ENCODE results near the gene ACTL9.
"Not testable (repeated sequence)": the region's sequence is repeated elsewhere in the genome, so short reads cannot be mapped to it uniquely, and the experiment has no call there.

Gene ACTL9

GRCh38 chr19:8698433-8699063, at the start of gene ACTL9:
ACTL9 (minus strand) TSS chr19:8698795; CDS start chr19:8698701, 94 bp downstream.
- H3K9ac ChIP-seq (ENCODE audit: low read length in 2 of 2): no peak within 1 kb of the TSS
- peaks cover 10 to 13% of the 10 kb centered on the region in 2 donors for H3K27me3 ChIP-seq (ENCODE audit: control insufficient read depth in 1 of 2, insufficient read depth in 2 of 2, low read length in 2 of 2)
- no peaks in the 10 kb centered on the region for H3K4me1 ChIP-seq (ENCODE audit: control insufficient read depth, insufficient read depth, low read length)
- H3K4me3 ChIP-seq (ENCODE audit: low read length in 2 of 2): no peak within 1 kb of the TSS
- no peaks in the 10 kb centered on the region for H3K36me3 ChIP-seq (ENCODE audit: control insufficient read depth in 2 of 2, insufficient read depth in 2 of 2, low read length in 2 of 2)
- no peak within 1 kb of the TSS for H3K27ac ChIP-seq (ENCODE audit: low read length)
- no peaks in the 10 kb centered on the region for H3K9me3 ChIP-seq (ENCODE audit: control insufficient read depth in 2 of 2, low read length in 2 of 2)

GRCh38 chr19:8739291-8740065, 40.9 kb upstream of the ACTL9 start:
- H3K27ac ChIP-seq (ENCODE audit: low read length); H3K4me3 ChIP-seq (ENCODE audit: low read length in 2 of 2); H3K27me3 ChIP-seq (ENCODE audit: control insufficient read depth in 1 of 2, insufficient read depth in 2 of 2, low read length in 2 of 2); H3K36me3 ChIP-seq (ENCODE audit: control insufficient read depth in 2 of 2, insufficient read depth in 2 of 2, low read length in 2 of 2); H3K9ac ChIP-seq (ENCODE audit: low read length in 2 of 2); H3K4me1 ChIP-seq (ENCODE audit: control insufficient read depth, insufficient read depth, low read length); H3K9me3 ChIP-seq (ENCODE audit: control insufficient read depth in 2 of 2, low read length in 2 of 2): not testable (repeated sequence)

- H3K36me3 ChIP-seq (ENCODE audit: control insufficient read depth in 2 of 2, insufficient read depth in 2 of 2, low read length in 2 of 2): no peaks in the 10 kb centered on the region
- H3K27me3 ChIP-seq (ENCODE audit: control insufficient read depth in 1 of 2, insufficient read depth in 2 of 2, low read length in 2 of 2): no peaks in the 10 kb centered on the region
- no peaks in the 10 kb centered on the region for H3K4me1 ChIP-seq (ENCODE audit: control insufficient read depth, insufficient read depth, low read length)
- no peak overlapping the region for H3K9ac ChIP-seq (ENCODE audit: low read length in 2 of 2)
- H3K4me3 ChIP-seq (ENCODE audit: low read length in 2 of 2): no peak overlapping the region
- no peak overlapping the region for H3K27ac ChIP-seq (ENCODE audit: low read length)
- H3K9me3 ChIP-seq (ENCODE audit: control insufficient read depth in 2 of 2, low read length in 2 of 2): no peaks in the 10 kb centered on the region
Measured at GRCh38 chr19:8738377-8738776, 39.8 kb upstream of the ACTL9 start.

- H3K4me1 ChIP-seq (ENCODE audit: control insufficient read depth, insufficient read depth, low read length): no peaks in the 10 kb centered on the region
- no peaks in the 10 kb centered on the region for H3K27me3 ChIP-seq (ENCODE audit: control insufficient read depth in 1 of 2, insufficient read depth in 2 of 2, low read length in 2 of 2)
- H3K9ac ChIP-seq (ENCODE audit: low read length in 2 of 2): no peak overlapping the region
- no peak overlapping the region for H3K27ac ChIP-seq (ENCODE audit: low read length)
- no peaks in the 10 kb centered on the region for H3K9me3 ChIP-seq (ENCODE audit: control insufficient read depth in 2 of 2, low read length in 2 of 2)
- H3K36me3 ChIP-seq (ENCODE audit: control insufficient read depth in 2 of 2, insufficient read depth in 2 of 2, low read length in 2 of 2): no peaks in the 10 kb centered on the region
- no peak overlapping the region for H3K4me3 ChIP-seq (ENCODE audit: low read length in 2 of 2)
Measured at GRCh38 chr19:8731428-8732169, 33.0 kb upstream of the ACTL9 start.

GRCh38 chr19:8724276-8724675, 25.7 kb upstream of the ACTL9 start:
- no peak overlapping the region for H3K4me3 ChIP-seq (ENCODE audit: low read length in 2 of 2)
- H3K4me1 ChIP-seq (ENCODE audit: control insufficient read depth, insufficient read depth, low read length): no peaks in the 10 kb centered on the region
- H3K27ac ChIP-seq (ENCODE audit: low read length): no peak overlapping the region
- peaks cover 0 to 6% of the 10 kb centered on the region in 2 donors for H3K27me3 ChIP-seq (ENCODE audit: control insufficient read depth in 1 of 2, insufficient read depth in 2 of 2, low read length in 2 of 2)
- no peaks in the 10 kb centered on the region for H3K9me3 ChIP-seq (ENCODE audit: control insufficient read depth in 2 of 2, low read length in 2 of 2)
- no peaks in the 10 kb centered on the region for H3K36me3 ChIP-seq (ENCODE audit: control insufficient read depth in 2 of 2, insufficient read depth in 2 of 2, low read length in 2 of 2)
- H3K9ac ChIP-seq (ENCODE audit: low read length in 2 of 2): no peak overlapping the region

GRCh38 chr19:8722032-8722431, 23.4 kb upstream of the ACTL9 start:
- peaks cover 0 to 6% of the 10 kb centered on the region in 2 donors for H3K27me3 ChIP-seq (ENCODE audit: control insufficient read depth in 1 of 2, insufficient read depth in 2 of 2, low read length in 2 of 2)
- H3K9me3 ChIP-seq (ENCODE audit: control insufficient read depth in 2 of 2, low read length in 2 of 2): peaks cover 0 to 3% of the 10 kb centered on the region in 2 donors
- H3K4me3 ChIP-seq (ENCODE audit: low read length in 2 of 2): no peak overlapping the region
- H3K9ac ChIP-seq (ENCODE audit: low read length in 2 of 2): no peak overlapping the region
- no peaks in the 10 kb centered on the region for H3K36me3 ChIP-seq (ENCODE audit: control insufficient read depth in 2 of 2, insufficient read depth in 2 of 2, low read length in 2 of 2)
- H3K27ac ChIP-seq (ENCODE audit: low read length): no peak overlapping the region
- no peaks in the 10 kb centered on the region for H3K4me1 ChIP-seq (ENCODE audit: control insufficient read depth, insufficient read depth, low read length)

GRCh38 chr19:8721334-8721733, 22.7 kb upstream of the ACTL9 start, which contains the start of gene OR2Z1:
OR2Z1 (plus strand) TSS chr19:8721634; CDS start chr19:8731029, 9,395 bp downstream.
- no peak within 1 kb of the TSS for H3K27ac ChIP-seq (ENCODE audit: low read length)

GRCh38 chr19:8710337-8710736, 11.7 kb upstream of the ACTL9 start:
- H3K27ac ChIP-seq (ENCODE audit: low read length); H3K27me3 ChIP-seq (ENCODE audit: control insufficient read depth in 1 of 2, insufficient read depth in 2 of 2, low read length in 2 of 2); H3K9me3 ChIP-seq (ENCODE audit: control insufficient read depth in 2 of 2, low read length in 2 of 2); H3K9ac ChIP-seq (ENCODE audit: low read length in 2 of 2); H3K36me3 ChIP-seq (ENCODE audit: control insufficient read depth in 2 of 2, insufficient read depth in 2 of 2, low read length in 2 of 2); H3K4me3 ChIP-seq (ENCODE audit: low read length in 2 of 2); H3K4me1 ChIP-seq (ENCODE audit: control insufficient read depth, insufficient read depth, low read length): not testable (repeated sequence)

More at GRCh38 chr19:8721334-8721733, 22.7 kb upstream of the ACTL9 start, which contains the start of gene OR2Z1:
- no peaks in the 10 kb centered on the region for H3K36me3 ChIP-seq (ENCODE audit: control insufficient read depth in 2 of 2, insufficient read depth in 2 of 2, low read length in 2 of 2)
- no peaks in the 10 kb centered on the region for H3K4me1 ChIP-seq (ENCODE audit: control insufficient read depth, insufficient read depth, low read length)
- no peak within 1 kb of the TSS for H3K4me3 ChIP-seq (ENCODE audit: low read length in 2 of 2)
- peaks cover 0 to 6% of the 10 kb centered on the region in 2 donors for H3K27me3 ChIP-seq (ENCODE audit: control insufficient read depth in 1 of 2, insufficient read depth in 2 of 2, low read length in 2 of 2)
- H3K9me3 ChIP-seq (ENCODE audit: control insufficient read depth in 2 of 2, low read length in 2 of 2): peaks cover 0 to 3% of the 10 kb centered on the region in 2 donors
- no peak within 1 kb of the TSS for H3K9ac ChIP-seq (ENCODE audit: low read length in 2 of 2)

GRCh38 chr19:8705742-8706141, 7.1 kb upstream of the ACTL9 start:
- Histone ChIP-seq H3K9me3 (ENCODE audit: control insufficient read depth in 2 of 2, low read length in 2 of 2) (no peaks in the 10 kb centered on the region), H3K9ac (ENCODE audit: low read length in 2 of 2) (no peak overlapping the region), H3K4me1 (ENCODE audit: control insufficient read depth, insufficient read depth, low read length) (no peaks in the 10 kb centered on the region), H3K27ac (ENCODE audit: low read length) (no peak overlapping the region), H3K4me3 (ENCODE audit: low read length in 2 of 2) (no peak overlapping the region), H3K27me3 (ENCODE audit: control insufficient read depth in 1 of 2, insufficient read depth in 2 of 2, low read length in 2 of 2) (peaks cover 0 to 2% of the 10 kb centered on the region in 2 donors), H3K36me3 (ENCODE audit: control insufficient read depth in 2 of 2, insufficient read depth in 2 of 2, low read length in 2 of 2) (no peaks in the 10 kb centered on the region)

GRCh38 chr19:8705304-8705703, 6.7 kb upstream of the ACTL9 start:
- not testable (repeated sequence) for H3K4me3 ChIP-seq (ENCODE audit: low read length in 2 of 2); H3K9me3 ChIP-seq (ENCODE audit: control insufficient read depth in 2 of 2, low read length in 2 of 2); H3K27ac ChIP-seq (ENCODE audit: low read length); H3K36me3 ChIP-seq (ENCODE audit: control insufficient read depth in 2 of 2, insufficient read depth in 2 of 2, low read length in 2 of 2); H3K4me1 ChIP-seq (ENCODE audit: control insufficient read depth, insufficient read depth, low read length); H3K9ac ChIP-seq (ENCODE audit: low read length in 2 of 2); H3K27me3 ChIP-seq (ENCODE audit: control insufficient read depth in 1 of 2, insufficient read depth in 2 of 2, low read length in 2 of 2)
